Measurements from ENCODE around the gene CPA4. TPM values are rescaled to one million over a fixed set of nuclear protein-coding genes. Genes with fewer than 3 reads are reported as not detected.

The CPA4 gene
- total RNA-seq, 1 donor from 2014 or later: 63.8 TPM

DNA sequence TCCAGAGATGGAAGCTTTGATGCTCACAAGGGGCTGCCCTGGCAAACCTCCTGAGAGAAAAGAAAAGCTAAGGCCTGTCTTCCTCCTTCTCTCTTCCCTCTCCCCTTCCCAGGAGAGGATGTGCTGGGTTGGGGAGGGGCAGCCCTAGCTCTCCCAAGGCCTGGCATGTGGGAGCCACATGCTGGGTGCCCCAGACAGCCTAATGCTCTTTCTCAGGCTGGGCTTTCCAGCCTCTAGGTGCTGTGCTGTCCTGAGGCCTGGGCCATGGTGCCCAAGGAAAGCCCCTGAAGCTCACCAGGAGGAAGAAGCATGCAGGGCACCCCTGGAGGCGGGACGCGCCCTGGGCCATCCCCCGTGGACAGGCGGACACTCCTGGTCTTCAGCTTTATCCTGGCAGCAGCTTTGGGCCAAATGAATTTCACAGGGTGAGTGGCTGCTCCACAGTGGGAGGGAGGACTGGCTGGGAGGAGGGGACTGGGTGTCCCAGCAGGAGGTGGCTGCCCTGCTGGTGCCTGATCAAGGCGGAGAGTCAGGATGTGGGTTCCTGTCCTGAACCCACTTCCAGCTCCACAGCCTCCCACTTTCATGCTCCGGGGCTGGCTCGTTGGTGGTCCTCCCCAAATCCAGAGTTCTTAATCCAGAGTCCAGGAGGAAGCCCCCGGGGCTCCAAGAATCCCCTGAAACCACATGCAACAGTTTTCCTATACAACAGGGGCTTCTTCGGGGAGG, 53.4 kb downstream of the CPA4 start:
- no peak for DNase-seq

DNA sequence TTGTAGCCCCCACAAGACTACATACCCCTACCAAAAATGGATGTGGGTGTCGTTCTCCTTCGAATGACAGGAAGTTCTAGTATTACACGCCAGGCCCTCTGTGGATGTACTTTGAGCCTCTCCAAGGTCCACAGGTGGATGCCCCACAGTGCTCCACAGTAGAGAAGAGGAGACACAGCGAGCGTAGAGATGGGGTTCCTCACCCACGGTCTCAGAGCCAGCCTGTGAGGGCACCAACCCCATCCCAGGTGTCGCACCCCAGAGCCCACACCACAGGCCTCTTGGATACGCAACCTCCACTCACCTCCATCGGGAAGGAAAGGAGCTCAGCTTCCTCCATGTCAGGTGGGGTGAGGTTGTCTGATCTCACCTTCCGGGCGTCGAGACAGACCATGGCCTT, 54.0 kb downstream of the CPA4 start:
- no peak for DNase-seq

DNA sequence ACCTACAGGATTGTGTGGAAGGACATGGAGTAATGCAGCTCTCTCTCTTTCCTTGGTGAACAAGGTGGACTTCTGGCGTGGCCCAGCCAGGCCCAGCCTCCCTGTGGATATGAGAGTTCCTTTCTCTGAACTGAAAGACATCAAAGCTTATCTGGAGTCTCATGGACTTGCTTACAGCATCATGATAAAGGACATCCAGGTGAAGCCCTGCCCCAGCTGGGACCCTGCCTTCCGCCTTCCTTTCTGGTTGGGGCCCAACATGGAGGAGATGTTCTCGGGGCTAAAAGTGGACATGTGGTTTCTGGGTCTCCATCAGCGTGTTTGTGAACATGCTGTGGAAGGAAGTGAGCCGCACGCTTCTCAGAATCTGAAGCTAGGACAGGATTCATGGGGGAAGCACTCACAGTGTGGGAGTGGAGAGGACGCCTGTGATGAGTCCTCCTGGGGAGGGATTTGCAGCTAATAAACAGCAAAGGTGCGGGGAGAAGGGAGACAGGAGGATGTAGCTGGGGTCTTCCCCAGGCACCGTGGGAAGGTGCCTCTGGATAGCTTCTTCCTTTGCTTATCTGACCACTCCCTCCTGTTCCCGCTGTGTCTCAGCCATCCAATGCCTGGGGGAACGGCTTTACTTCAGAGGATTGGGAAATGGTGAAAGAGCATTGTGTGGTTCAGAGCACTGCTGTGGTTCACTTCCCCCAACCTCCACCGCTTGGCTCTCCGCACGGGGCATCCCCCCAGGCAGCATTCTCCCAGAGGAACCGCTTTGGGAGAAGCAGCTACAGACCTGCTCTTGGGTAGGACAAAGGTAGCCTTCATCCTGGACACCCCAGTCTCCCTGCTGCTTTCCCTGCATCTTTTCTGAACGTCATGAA, 57.2 kb downstream of the CPA4 start:
- DNase-seq: peak; percentile 62

DNA sequence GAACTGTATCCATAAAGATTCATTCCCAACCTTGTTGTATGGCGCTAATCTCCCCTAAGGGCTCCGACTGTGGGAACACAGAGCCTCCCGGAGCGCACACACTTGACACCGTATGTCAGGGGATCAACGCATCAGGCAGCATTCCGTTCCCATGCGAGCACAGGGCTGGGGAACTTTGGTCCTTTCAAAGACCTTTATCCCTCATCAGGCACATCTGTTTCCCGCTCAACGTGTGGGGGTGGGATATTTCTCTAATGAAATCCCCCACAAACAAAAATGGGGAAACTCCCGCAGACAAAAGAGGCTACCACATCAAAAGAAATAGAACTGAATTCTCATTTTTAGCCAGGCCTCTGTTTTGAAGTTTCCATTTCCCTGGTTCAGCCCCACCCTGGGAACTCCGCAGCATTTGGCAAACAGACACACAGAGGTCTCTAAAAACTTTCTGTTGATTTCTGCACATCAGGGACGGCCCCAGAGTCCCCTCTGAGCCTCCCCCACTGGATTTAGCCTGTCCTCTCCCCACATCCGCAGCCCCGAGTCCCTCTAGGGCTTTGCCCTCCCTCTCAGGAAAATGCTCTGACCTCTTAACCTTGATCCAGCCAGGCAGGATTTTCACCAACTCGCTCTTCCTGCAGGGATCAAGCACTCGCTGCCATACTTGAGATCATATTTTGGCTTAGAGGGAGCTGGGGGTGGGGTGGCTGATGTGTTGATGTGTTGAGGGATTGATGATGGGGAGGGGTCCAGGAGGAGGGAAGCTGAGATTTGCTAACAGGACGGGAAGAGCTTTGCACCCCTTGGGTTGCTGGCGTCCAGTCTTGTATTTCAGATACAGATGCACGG, 58.2 kb downstream of the CPA4 start:
- peak; percentile 97 for DNase-seq

DNA sequence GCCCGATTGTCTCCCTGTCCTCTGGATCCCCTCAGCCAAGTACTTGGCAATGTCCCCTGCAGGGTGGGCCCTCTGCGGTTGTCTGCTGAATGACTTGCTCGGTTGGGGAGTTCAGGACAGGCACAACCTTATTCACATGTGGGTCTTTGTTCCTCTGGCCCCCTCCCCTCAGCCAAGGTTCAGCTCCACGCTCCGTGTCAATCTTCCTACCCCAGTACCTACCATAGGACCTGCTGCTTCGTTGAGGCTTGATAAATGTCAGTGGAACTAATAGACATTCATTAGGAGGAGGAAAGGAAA, 58.8 kb downstream of the CPA4 start:
- no peak for DNase-seq

DNA sequence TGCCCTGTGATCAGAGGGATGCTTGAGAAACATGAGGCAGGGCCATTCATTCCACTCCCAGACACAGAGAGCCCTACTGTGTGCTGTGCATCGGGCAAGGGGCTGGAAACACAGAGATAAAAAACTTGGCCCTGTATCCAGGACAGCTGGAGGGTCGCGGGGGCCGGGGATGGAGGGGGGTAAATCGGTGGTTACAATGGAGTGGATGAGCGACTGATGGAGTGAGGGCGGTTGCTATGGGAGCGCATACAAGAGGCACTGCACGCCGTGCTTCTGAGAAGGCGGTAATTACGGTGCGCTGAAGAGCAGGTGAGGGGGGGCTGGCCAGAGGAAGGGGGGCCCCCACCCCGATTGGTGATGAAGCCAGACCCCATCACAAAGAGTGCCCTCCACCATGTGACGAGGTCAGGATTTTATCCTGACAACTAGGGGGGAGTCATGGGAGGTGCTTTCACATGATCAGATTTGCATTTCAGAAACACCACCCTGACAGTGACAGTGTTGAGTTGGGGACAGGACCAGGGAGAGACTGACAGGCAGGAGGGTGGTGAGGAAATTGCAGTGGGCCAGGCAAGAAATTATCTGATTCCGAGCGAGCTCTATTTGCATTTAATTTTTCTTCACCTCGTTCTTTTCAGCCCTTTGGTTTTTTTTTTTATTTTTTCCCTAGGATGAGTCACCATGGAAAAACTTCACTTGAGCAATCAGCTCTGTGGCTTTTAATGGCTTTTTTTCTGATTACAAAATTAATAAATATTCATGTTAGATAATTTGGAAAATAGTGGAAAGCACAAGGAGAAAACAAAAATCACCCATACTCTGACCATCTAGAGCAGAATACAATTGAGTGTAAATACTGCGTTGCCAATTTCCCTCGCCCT, 59.5 kb downstream of the CPA4 start:
- DNase-seq: peak; percentile 73

DNA sequence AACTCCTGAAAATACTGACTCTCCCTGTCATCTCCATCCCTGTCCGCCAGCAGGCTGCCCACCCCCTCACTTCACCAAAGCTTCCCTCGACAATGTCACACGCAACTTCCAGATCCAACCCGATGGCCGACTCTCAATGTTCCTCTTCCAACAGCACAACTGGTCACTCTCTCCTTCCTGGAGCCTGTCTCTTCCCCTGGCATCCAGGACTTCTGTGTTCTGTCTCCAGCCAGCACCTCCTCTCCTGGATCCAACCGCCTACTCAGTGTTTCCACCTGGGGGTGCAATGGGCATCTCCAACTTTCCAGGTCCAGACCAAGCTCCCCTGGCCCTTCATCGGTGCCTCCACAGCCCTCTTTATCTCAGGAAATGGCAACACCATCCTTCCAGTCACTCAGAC, 60.2 kb downstream of the CPA4 start:
- DNase-seq: no peak

DNA sequence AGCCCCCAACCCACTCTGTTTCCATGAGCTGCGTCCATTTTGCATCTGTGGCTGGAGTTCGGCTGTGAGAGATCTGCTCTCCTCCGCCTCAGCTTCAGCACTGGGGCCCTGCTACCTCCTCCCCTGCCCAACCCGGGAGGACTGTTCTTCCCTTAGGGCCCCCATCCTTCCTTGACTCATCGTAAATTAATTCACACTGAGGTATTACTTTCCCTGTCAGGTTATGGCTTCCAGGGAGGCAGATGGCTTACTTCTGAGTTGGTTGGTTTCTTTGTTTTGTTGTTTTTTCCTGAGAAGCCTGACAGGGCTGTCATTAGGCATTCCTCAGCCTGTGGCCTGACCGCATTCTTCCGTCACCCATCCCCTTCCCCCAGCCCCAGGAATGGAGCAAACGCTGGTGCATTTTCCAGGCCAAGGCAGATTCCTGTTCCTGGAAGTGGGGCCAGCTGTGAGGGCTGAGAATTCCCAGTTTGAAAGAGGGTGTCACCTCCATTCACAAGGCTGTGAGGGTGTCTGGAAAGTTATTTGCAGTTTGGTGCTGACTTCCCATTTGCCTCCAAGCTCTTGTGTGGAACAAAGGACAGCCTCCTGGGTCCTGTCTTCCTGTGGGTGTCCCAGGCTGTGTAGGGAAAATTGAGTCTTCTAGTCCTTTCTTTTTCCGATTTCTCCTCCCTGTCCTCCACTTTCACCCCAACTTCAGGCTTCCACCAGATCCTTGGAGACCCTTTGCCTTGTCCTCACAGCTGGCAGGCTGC, 63.3 kb downstream of the CPA4 start:
- peak; percentile 94 for DNase-seq

DNA sequence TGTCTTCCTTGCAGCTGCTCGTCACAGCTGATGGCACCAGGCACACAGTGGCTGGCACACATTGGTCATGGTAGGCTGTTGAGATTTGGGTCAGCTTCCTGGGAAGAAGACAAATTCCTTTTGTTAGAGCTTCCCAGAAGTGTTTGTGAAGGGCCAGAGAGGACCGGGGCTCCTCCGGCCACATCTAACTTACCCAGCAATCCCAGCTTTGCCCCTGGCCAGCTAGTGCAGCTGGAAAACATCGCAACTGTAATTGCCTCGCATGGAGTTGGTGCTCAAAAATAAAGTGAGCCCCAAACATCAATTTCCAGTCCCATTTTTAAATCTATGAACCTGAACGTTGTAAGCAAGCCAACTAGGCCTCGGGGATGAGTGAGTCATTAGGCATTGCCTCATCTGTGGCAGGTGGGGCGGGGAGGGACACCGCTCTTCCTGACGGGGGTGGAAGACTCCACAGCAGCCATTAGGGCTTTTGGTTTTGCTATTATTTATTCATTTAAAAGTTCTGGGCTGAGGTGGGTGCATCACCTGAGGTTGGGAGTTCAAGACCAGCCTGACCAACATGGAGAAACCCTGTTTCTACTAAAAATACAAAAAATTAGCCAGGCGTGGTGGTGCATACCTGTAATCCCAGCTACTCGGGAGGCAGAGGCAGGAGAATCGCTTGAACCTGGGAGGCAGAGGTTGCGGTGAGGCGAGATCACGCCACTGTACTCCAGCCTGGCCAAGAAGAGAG, 64.1 kb downstream of the CPA4 start:
- DNase-seq: peak; percentile 40

DNA sequence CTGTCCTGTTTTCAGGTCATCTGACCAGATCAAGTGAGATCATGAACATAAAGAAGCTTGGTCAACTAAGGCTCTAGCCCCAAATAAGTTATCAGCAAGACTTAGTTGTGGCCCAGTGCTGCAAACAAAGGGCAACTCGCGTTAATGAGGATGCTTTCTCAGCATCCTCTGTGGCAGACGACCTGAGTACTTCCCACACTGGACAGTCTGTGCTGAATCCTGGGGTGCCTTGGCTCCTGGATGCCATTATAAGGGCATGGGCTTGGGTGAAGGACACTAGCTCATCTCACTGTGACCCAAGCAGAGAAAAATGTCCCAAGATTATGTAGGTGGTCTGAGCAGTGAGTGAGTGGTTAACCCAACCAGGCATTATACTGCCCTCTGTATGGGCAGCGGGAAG, 65.5 kb downstream of the CPA4 start:
- DNase-seq: no peak

DNA sequence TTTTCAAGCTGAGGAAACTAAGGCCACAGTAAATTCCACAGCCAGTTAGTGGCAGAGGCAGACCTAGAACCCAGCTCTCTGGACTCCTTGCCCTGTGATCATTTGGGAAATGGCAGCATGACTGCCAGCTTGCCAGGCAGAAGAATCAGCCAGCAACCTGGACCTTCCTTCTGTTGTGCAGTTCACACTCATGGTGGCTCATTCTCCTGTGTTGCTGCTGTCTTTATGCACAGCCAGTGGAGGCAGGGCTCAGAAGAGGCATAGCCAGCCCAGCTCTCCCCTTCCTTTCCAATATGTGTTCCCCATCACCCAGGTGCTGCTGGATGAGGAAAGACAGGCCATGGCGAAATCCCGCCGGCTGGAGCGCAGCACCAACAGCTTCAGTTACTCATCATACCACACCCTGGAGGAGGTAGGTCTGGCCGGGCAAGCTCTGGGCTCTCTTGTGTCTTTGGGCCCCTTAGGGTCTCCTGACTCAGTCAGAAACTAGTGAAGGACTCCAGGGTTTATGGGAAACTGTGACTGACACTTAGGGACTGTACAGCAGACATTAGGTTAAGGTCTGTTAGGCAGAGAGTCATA, 66.4 kb downstream of the CPA4 start:
- no peak for DNase-seq

DNA sequence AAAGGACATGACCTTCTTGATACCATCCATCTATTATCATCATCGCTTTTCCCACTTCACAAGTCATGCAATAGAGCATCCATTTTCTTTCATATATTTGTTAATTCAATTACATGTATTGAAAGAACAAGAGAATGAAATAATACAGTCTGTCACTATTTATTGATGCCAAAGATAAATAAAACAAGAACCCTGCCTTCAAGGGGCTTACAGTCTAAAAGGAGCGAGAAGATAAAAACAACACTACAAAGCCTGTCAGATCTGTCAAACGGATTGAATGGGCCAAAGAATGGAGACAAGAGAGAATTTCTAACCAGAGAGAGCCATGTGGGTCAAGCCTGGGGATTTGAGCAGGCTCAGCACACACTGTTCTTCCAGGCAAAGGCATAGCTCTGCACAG, 67.6 kb downstream of the CPA4 start:
- no peak for DNase-seq

DNA sequence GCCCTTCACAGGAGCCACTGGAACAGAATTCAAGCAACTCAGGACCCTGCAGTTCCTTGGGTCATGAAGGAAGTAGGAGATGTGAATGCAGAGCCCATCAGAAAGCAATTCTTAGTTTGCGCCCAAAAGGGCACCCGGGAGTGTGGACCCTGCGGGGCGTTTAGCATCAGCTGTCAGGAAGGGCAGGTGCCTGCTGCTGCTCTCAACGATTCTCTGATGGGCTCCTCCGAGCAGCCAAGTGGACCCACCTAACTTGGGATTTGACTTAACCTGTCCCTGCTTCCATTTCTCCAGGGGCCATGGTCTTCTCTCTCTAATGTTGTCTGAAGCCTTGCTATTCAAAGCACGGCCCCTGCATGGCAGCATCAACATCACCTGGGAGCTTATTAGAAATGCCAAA, 68.7 kb downstream of the CPA4 start:
- no peak for DNase-seq

DNA sequence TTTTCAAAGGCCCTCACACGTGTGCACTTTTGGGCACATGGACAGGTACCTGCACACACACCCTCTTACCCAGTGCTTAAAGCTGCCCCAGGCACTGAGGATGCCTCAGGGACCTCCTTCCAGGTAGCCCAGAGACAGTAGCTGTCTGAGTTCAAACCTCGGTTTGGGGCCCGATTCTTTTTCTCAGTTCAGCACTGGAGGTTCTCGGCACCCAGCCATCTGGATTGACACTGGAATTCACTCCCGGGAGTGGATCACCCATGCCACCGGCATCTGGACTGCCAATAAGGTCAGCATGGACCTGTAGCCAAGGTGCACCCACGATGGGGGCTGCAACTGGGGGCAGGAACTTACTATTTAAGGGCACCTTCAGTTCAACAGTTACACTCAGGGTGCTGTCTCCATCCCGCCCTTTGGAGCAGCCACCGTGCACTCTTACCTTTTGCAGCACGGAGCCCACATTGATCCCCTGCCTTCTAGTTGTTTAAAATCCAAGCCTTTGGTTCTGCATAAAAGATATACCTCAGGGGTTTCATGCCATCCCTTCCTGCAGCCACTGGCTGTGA, 69.4 kb downstream of the CPA4 start:
- DNase-seq: no peak

DNA sequence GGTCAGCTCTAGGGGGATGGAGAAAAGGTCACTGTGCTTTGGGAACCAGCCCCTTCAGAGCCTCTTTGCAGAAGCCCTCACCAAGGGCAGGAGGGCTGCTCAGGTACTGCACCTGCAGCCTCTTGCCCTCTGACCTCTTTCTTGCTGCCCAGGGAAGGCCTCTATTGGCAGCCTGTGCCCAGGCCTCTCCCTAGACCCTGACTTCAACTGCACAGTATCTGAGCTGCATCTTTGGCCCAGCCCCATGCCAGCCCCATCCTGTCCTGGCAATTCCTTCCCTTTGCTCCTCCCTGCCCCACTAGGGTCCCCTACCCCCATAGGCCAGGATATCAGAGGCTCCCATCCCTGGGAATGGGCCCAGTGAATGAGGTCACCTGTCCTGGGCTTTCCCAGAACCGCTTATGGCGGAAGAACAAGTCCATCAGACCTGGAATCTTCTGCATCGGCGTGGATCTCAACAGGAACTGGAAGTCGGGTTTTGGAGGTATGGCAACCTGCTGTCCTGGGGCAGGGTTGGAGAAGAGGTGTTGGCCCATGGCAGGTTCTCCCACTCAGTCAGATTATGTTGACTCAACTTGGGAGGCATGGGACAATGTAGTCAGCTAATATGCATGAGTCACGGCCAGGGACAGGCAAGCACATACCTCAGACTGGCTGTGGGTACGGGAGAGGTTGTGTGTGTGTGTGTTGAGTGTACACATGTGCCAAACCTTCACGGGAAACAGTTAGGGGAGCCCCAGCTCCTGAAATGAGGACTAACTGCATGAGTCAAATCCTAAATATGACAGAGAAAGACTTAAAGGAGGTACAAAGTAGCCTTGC, 70.3 kb downstream of the CPA4 start:
- no peak for DNase-seq

DNA sequence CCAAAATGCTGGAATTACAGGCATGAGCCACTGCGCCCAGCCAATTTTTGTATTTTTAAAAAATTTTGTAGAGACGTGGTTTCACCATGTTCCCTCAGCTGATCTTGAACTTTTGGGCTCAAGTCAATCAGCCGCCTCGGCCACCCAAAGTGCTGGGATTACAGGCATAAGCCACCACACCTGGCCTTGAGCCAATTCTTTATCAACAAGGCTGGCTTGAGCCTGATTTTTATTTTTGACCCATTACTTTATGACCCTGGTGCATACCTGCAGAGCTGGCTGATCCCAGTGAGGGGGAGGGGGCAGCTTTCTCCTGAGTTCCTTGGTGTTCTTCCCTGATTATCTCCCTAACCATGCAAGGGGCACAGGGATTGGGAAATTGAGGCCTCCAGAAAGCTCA, 71.5 kb downstream of the CPA4 start:
- no peak for DNase-seq

DNA sequence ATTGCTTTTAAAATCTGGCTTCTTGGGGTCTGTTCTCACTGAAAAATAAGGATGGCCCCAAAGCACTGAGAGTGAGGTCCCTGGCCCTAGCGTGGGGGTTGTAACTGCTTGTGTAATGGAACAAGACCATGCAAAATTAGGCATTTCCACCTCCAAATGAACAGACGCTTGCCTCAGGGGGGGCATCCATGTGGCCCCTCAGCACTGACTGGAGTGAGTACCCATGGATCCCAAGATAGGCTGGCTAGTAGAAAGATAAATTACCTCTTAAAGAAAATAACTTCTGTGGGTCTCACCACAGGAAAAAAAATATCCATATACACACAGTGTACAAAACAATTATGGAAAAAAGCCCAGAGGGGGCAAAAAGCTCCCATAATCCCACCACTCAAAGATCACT, 72.1 kb downstream of the CPA4 start:
- DNase-seq: no peak

DNA sequence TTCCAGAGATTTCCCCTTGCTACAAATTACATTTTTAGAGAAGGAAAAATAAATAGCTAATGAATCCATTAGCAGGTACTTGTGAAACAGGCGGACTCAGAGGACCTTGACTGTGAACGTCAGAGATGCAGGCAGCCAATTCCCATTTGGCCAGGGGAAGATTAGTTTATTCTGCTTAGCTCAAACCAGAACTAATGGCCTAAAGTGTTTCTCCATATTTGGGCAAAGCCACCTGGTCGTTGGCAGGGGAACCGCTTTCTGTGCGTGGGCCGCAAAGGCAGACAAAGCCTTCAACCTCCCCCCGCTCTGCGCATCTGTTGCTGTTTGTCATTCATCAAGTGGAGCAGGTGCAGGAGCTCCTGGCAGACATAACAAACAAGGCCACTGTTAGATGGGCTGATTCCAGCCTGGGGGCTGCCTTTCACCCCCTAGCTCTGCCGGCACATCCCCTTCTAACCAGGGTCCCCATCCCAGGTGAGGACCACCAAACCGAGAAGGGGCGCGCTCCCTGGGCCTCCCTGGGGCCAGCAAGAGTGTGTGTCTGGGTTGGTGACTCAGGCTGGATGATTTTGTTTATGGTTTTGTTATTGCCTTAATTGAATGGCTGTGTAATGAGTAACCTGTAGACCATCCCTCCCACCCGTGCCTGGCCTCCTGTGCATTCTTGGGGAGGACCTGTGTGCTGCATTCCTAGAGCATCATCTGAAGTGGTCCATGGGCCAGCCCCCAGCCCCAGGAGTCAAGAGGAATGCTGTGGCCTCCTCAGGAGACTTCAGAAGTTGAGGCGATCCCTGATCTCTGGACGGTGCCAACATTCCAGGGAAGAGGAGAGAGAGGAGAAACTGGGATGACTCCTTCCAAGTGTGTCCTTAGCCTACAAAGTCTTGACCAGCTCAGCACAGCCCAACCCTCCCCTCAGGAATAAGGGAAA, 72.8 kb downstream of the CPA4 start:
- DNase-seq: peak; percentile 30

Measured in skin of body (tissue), 2 donors.